ENCODE data around the gene C1QTNF2.

Gene C1QTNF2

DNA sequence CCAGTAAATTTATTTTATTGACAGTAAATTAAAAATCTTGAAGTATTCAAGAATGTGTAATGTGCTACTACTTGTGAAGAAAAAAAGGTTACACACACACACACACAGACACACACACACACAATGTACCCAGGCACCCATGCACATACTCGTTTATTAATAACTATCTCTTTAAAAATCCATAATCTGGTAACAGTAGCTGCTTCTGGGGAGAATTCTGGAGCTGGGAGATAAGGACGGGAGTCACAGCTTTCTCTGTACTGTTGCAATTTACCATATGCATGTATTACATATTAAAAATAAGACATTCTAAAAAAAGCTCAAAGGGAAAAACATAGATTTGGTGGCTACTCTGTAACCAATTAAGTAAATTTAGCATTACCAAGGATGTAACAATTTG lies 7.9 kb upstream of the C1QTNF2 start:
- Histone ChIP-seq H3K4me1 (no peaks in the 10 kb centered on the region), H3K4me3 (ENCODE audit: low read depth, low read length) (no peak overlapping the region), H3K27me3 (peaks cover 3% of the 10 kb centered on the region; the same call in 1 of the 2 replicates), H3K36me3 (no peaks in the 10 kb centered on the region), H3K9me3 (no peaks in the 10 kb centered on the region; the same call in 1 of the 2 replicates)
- no peak for DNase-seq
- TF ChIP-seq, protein P1, sequence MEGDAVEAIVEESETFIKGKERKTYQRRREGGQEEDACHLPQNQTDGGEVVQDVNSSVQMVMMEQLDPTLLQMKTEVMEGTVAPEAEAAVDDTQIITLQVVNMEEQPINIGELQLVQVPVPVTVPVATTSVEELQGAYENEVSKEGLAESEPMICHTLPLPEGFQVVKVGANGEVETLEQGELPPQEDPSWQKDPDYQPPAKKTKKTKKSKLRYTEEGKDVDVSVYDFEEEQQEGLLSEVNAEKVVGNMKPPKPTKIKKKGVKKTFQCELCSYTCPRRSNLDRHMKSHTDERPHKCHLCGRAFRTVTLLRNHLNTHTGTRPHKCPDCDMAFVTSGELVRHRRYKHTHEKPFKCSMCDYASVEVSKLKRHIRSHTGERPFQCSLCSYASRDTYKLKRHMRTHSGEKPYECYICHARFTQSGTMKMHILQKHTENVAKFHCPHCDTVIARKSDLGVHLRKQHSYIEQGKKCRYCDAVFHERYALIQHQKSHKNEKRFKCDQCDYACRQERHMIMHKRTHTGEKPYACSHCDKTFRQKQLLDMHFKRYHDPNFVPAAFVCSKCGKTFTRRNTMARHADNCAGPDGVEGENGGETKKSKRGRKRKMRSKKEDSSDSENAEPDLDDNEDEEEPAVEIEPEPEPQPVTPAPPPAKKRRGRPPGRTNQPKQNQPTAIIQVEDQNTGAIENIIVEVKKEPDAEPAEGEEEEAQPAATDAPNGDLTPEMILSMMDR (IDR thresholded peaks at IDR 0.05; ENCODE audit: low read depth, low read length), result no peak

DNA sequence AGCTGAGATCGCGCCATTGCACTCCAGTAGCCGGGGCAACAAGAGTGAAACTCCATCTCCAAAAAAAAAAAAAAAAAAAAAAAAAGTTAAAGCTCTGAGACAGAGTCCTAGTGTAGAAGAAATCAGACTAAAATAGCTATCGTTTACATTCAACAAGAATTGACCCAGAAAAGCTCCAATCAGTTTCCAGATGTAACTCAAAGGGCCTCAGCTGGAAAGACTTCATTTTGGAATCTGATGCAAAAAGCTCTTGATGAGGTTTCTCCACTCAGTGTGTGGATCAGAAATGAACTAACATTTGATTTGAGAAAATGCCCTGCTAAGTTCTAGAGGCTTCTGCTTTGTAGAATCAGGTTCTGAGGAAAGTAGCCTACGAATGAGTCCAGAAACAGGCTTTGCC lies 7.2 kb upstream of the C1QTNF2 start:
- H3K4me3 ChIP-seq (ENCODE audit: low read depth, low read length), result no peak overlapping the region
- H3K4me1 ChIP-seq, result no peaks in the 10 kb centered on the region
- no peaks in the 10 kb centered on the region; the same call in 1 of the 2 replicates for H3K9me3 ChIP-seq
- H3K27me3 ChIP-seq, result peaks cover 3% of the 10 kb centered on the region; the same call in 1 of the 2 replicates
- H3K36me3 ChIP-seq, result no peaks in the 10 kb centered on the region
- TF ChIP-seq, protein P1 (IDR thresholded peaks at IDR 0.05; ENCODE audit: low read depth, low read length), result no peak
- DNase-seq, result no peak

DNA sequence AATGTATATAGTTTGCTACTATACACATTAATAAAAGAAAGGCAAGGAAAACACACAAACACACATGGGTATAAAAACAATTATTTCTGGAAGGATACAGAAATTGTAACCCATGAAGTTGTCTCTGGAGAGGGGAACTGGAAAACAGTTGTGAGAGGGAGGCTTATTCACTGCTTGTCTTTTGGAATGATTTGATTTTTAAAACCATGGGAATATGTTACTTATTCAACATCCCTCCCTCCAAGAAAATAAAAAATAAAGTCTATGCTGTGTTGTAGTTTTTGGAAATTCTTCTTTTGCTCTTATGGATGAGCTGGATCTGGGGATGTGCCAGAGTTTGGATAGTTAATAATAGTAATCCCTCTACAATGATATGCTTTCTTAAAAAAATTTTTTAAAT lies 6.0 kb upstream of the C1QTNF2 start:
- H3K9me3 ChIP-seq, result no peaks in the 10 kb centered on the region
- H3K4me3 ChIP-seq (ENCODE audit: low read depth, low read length), result no peak overlapping the region
- no peaks in the 10 kb centered on the region for H3K36me3 ChIP-seq
- TF ChIP-seq, protein P1 (IDR thresholded peaks at IDR 0.05; ENCODE audit: low read depth, low read length), result no peak
- peaks cover 3% of the 10 kb centered on the region; the same call in 1 of the 2 replicates for H3K27me3 ChIP-seq
- no peaks in the 10 kb centered on the region for H3K4me1 ChIP-seq
- DNase-seq, result no peak

DNA sequence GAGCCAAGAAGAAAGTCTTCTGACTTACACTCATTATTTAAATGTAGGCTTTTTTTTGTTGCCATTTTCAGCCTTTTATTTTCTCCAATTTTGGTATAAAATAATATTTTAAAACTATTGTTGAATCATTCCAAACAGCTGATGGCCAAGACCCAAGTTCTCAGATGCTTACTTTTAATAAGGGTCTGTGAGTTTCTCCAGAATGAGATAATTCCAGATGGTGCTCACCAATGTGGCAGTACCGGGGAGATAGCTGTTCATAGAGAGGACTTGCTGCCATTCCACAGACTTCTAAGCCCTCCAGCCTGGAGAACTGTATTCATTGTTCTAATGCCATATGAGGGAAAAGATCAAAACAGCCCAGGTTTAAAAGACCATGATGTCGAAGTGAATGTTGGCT lies 5.3 kb upstream of the C1QTNF2 start:
- TF ChIP-seq, protein P1 (IDR thresholded peaks at IDR 0.05; ENCODE audit: low read depth, low read length), result no peak

DNA sequence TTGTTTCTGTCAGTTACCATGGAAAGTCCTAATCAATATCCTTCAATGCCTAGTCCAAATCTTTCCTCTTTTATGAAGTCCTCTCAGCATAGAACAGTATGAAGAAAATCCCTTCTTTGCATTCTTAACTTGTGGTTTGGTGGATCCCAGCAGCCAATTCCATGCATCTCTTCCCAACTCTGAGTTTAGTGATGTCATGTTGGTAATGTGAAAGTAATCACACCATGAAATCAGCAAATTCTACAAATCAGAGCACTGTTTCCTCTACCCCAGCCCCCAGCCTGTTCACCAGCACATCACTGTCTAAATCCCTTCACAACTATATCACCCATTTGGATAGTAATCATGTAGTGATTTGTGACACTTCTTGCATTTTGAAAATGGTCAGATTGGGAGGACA lies 4.7 kb upstream of the C1QTNF2 start:
- Histone ChIP-seq H3K9me3 (no peaks in the 10 kb centered on the region), H3K4me1 (no peaks in the 10 kb centered on the region), H3K4me3 (ENCODE audit: low read depth, low read length) (no peak overlapping the region), H3K27me3 (peaks cover 4% of the 10 kb centered on the region; the same call in 1 of the 2 replicates), H3K36me3 (no peaks in the 10 kb centered on the region)
- no peak for DNase-seq
- TF ChIP-seq, protein P1 (IDR thresholded peaks at IDR 0.05; ENCODE audit: low read depth, low read length), result no peak

More for the DNA sequence above, 5.3 kb upstream of the C1QTNF2 start:
- H3K36me3 ChIP-seq, result no peaks in the 10 kb centered on the region
- H3K4me1 ChIP-seq, result no peaks in the 10 kb centered on the region
- H3K27me3 ChIP-seq, result peaks cover 3% of the 10 kb centered on the region; the same call in 1 of the 2 replicates
- no peak for DNase-seq
- no peak overlapping the region for H3K4me3 ChIP-seq (ENCODE audit: low read depth, low read length)
- no peaks in the 10 kb centered on the region for H3K9me3 ChIP-seq

DNA sequence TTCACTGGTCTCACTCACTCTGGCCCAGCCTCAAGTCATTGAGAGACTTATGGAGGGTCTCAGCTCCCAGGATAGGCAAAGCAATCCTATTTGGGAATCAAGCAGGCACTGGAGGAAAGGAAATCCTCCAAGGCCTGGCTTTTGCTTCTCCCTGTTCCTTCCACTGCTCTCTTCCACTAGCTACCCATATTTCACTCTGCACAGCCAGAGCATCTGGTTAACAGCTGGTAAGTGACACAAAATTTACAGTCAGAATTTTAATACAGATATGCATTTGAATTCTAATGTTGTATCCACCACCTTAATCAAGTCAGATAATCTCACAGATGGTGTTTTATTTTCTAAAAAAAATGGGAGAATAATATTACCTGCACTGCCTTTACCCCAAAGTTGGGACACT lies 868 bp upstream of the C1QTNF2 start:
- DNase-seq, result no peak
- Histone ChIP-seq H3K4me1 (no peaks in the 10 kb centered on the region), H3K27me3 (peaks cover 7% of the 10 kb centered on the region; the same call in 1 of the 2 replicates), H3K9me3 (no peaks in the 10 kb centered on the region), H3K4me3 (ENCODE audit: low read depth, low read length) (no peak overlapping the region), H3K36me3 (no peaks in the 10 kb centered on the region)
- TF ChIP-seq, protein P1 (IDR thresholded peaks at IDR 0.05; ENCODE audit: low read depth, low read length), result no peak

Measured in BE2C (cell line).